Medulla oblongata (tissue), 1 donor: Measurements from ENCODE around the gene FOSB.
"Not testable (repeated sequence)": the region's sequence is repeated elsewhere in the genome, so short reads cannot be mapped to it uniquely, and the experiment has no call there.

Experiments used
- DNase-seq: peaks from one replicate; pipeline ENCODE4 v3.0.0-alpha.2; 2015; ENCODE audit errors: extremely low spot score

Gene FOSB

GRCh38 chr19:45505996-45506245 lies 38.1 kb downstream of the FOSB start:
- no peak for DNase-seq

- peak; percentile 91 for DNase-seq
These were observed 38.6 kb downstream of the FOSB start for GRCh38 chr19:45506246-45506988.

- DNase-seq, result peak; percentile 80
These were observed 39.4 kb downstream of the FOSB start, which contains the start of gene VASP for GRCh38 chr19:45506989-45507871. TSS of gene VASP (plus strand) at chr19:45507479. CDS start at chr19:45507772, 293 bp downstream.

GRCh38 chr19:45507872-45508416 lies 40.1 kb downstream of the FOSB start:
- no peak for DNase-seq

- no peak for DNase-seq
These were observed 40.6 kb downstream of the FOSB start for GRCh38 chr19:45508417-45508860.

GRCh38 chr19:45508861-45509691 lies 41.3 kb downstream of the FOSB start:
- no peak for DNase-seq

GRCh38 chr19:45509692-45510015 lies 41.9 kb downstream of the FOSB start:
- DNase-seq, result no peak

- not testable (repeated sequence) for DNase-seq
These were observed 42.6 kb downstream of the FOSB start for GRCh38 chr19:45510352-45510751.

- no peak for DNase-seq
These were observed 43.3 kb downstream of the FOSB start for GRCh38 chr19:45511074-45511473.

GRCh38 chr19:45512881-45513483 lies 45.2 kb downstream of the FOSB start:
- DNase-seq, result no peak

- no peak for DNase-seq
These were observed 46.7 kb downstream of the FOSB start for GRCh38 chr19:45514376-45515051.

GRCh38 chr19:45515081-45515624 lies 47.4 kb downstream of the FOSB start:
- DNase-seq, result peak; percentile 83

GRCh38 chr19:45515807-45516401 lies 48.1 kb downstream of the FOSB start:
- DNase-seq, result no peak

- DNase-seq, result no peak
These were observed 49.4 kb downstream of the FOSB start for GRCh38 chr19:45517238-45517637.

GRCh38 chr19:45517641-45518468 lies 50.1 kb downstream of the FOSB start:
- no peak for DNase-seq

- no peak for DNase-seq
These were observed 50.7 kb downstream of the FOSB start for GRCh38 chr19:45518469-45518826.

GRCh38 chr19:45522010-45522941 lies 54.5 kb downstream of the FOSB start:
- no peak for DNase-seq

GRCh38 chr19:45523642-45524256 lies 56.0 kb downstream of the FOSB start:
- peak; percentile 95 for DNase-seq
